Measurements from ENCODE around the gene NHERF2.
"Not testable (repeated sequence)": the region's sequence is repeated elsewhere in the genome, so short reads cannot be mapped to it uniquely, and the experiment has no call there.

NHERF2 gene

DNA sequence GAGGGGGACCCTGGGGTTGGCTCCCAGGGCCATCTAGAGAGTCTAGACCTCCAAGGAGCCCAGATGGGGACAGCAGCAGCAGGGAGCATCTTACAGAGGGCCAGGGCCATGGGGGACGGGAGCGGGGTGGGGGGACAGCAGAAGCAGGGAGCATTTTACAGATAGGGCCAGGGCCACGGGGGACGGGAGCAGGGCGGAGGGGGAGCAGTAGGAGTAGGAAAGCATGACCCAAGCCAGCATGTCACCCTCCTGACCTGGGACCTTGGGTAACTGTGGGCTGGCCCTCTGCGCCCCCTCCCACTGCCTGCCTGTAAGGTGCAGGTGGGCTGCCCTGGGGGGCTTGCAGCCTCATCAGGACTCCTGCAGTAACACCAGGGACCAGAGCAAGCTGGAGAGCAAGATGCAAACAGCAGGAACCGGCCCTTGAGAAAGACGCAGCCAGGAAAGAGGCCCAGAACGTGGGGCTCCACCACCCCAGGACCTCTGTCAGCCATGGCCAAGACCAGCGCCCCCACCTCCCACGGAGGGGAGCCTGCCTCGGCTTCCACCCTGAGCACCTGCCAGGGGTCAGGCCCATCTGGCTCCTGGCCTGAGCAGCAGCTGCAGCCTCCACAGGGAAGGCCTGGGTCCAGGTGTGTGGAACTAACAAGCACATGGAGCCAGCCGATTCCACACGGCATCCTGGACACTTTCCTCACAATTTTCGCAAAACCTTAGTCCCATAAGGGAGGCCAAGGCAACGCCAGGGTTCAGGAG is 19.4 kb upstream of the NHERF2 start:
- no peak for FAIRE-seq

DNA sequence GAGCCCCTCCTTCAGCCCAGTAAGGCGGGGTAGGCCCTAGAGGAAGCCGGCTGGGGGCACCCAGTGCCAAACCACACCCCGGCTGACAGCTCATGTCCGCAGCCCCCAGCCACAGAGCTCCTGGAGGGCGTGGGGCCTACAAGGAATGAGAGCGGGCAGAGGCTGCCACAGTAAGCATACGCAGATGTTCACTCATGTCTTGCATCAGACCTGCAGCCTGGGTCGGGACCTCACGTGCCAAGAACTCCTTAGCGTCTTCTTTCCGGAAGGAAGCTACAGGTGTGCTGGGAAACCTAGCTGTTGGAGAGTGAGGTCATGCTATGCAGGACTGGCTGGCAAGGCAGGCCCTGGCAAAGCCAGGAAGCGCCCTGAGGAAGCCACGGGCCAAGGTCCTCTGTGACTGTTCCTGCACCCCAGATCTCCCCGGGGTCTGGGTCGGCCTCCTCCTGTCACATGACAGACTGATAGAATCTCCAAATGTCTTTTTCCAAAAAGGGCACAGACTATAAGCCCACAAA is 18.6 kb upstream of the NHERF2 start:
- FAIRE-seq = no peak

DNA sequence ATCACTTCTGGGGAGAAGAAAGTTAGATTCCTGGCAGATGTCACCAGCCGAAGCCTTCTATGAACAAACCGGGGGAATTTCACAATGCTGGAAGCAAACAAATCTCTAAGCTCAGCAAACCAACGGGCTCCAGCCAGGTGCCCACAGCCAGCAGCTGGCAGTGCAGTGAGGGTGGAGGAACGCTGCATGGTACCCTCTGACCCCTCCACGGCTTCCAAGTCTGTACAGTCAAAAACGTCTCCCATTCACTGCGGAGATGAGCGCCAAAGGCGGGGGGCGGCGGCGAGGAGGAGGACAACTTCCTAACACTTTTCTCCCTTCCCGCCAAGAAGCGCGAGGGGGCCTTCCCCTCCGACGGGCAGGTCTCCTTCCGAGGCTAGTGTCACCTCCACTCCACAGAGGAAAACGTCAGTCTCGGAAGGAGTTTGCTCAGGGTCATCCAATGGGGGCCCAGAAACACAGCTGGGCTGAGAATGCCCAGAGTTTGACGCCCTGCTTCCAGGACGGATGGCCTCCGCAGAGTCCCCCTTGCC is 18.0 kb upstream of the NHERF2 start:
- no peak for FAIRE-seq

DNA sequence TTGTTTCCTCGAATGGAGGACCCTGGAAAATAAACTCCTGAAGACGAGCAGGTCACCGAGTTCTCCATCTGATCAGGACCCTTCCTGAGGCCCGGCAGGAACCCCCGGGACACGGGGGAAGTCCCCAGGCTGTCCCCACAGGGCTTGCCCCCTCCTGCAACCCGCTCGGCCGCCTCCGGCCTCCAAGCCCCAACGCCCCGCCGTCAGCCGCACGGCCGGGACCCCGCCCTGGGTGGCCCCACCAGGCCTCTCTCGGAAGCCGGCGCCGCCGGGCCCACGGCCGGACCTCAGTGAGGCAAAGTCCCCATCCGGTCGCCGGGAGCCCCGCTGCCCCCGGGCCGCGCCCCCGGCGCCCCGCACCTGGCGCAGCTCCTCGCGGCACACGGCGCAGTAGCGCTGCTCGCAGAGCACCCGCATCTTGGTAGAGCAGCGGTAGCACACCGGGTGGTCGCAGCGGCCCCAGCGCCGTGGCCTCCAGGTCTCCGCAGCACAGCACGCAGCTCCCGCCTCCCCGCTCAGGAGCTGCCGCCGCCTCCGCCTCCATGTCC is 17.5 kb upstream of the NHERF2 start:
- no peak for FAIRE-seq

GRCh38 chr16:2009791-2010510 is 16.8 kb upstream of the NHERF2 start, which contains the start of gene ZNF598:
Gene ZNF598 (minus strand): TSS chr16:2009821.
- no peak for FAIRE-seq

DNA sequence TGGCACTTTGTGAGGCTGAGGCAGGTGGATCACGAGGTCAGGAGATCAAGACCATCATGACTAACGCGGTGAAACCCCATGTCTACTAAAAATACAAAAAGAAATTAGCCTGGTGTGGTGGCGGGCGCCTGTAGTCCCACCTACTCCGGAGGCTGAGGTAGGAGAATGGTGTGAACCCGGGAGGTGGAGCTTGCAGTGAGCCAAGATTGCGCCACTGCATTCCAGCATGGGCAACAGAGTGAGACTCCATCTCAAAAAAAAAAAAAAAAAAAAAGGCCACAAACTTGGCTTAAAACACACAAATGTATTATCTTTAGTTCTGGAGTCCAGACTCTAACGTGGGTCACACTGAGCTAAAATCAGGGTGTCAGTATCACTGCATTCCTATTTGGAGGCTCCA is 15.0 kb upstream of the NHERF2 start:
- not testable (repeated sequence) for FAIRE-seq

DNA sequence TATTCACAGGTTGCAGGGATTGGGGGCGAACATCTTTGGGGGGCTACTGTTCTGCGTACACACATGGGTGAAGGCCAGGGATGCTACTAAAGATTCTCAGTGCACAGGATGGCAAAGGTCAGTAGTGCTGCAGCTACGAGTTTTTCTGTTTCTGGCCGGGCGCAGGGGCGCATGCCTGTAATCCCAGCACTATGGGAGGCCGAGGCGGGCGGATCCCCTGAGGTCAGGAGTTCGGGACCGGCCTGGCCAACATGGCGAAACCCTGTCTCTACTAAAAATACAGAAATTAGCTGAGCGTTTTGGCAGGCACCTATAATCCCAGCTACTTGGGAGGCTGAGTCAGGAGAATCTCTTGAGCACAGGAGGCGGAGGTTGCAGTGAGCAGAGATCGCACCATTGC is 13.2 kb upstream of the NHERF2 start:
- FAIRE-seq = no peak

- no peak for FAIRE-seq
These were observed 11.4 kb upstream of the NHERF2 start for GRCh38 chr16:2015117-2015946.

GRCh38 chr16:2015947-2016208 is 10.8 kb upstream of the NHERF2 start:
- no peak for FAIRE-seq

DNA sequence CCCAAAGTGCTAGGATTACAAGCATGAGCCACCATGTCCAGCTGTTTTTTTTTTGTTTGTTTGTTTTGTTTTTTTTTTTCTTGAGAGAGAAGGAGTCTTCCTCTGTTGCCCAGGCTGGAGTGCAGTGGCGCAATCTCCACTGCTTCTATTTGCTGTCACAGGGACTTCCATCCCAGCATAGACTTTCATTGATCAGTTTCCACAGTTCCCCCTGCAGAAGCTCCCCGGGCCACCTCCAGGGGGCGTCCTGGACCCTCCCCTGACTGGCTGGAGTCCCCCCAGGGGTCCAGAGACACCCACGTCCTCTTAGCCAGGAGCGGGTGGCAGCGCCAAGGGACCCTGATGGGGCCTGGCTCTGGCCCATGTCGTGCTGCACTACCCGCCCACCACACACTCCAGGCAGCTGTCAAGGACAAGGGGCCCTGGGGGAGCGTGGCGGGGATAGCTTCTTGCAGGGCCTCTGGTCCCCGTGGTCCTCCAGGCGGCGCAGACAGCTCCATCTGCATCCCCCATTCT is 10.2 kb upstream of the NHERF2 start:
- FAIRE-seq = no peak

- FAIRE-seq = no peak
These were observed 7.2 kb upstream of the NHERF2 start, which contains the start of gene NPW for GRCh38 chr16:2019518-2019920. Gene NPW (plus strand): TSS chr16:2019785.

DNA sequence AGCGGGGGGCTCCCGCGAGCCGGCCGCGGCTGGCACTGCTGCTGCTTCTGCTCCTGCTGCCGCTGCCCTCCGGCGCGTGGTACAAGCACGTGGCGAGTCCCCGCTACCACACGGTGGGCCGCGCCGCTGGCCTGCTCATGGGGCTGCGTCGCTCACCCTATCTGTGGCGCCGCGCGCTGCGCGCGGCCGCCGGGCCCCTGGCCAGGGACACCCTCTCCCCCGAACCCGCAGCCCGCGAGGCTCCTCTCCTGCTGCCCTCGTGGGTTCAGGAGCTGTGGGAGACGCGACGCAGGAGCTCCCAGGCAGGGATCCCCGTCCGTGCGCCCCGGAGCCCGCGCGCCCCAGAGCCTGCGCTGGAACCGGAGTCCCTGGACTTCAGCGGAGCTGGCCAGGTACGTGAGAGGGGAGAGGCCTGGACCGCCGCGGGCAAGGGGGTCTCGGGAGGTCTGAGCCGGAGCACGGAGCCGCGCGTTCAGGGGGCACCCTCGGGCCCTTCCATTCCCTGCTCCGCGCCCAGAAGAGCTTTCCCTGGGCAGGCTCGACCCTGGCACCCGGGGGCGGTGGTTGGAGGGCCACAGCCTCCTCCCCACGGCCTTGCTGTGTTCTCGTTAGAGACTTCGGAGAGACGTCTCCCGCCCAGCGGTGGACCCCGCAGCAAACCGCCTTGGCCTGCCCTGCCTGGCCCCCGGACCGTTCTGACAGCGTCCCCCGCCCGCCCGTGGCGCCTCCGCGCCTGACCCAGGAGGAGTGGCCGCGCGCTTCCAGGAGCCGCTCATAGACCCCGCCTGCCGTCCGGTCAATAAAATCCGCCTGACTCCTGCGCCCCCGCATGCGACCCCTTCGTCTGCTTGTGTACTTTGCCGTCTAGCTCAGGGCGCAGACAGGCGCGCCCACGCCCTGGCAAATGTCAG is 6.5 kb upstream of the NHERF2 start:
- no peak for FAIRE-seq

DNA sequence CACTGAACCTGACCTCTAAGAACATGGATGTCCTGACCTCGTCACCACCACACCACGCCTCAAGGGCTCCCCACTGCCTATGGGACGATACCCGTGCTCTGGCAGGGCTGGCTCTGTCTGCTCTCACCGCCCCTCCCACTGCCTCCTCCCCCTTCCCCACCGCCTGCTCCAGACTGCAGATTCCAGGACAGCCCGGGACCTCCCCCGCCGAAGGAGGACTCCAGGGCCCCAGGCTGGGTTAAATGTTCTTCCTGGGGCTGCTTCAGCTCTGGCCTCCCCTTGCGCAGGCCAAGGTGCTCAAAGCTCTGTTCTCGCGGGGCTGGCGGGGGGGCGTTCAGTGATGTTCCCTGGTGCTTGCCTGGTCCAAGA is 4.0 kb upstream of the NHERF2 start:
- FAIRE-seq = no peak

DNA sequence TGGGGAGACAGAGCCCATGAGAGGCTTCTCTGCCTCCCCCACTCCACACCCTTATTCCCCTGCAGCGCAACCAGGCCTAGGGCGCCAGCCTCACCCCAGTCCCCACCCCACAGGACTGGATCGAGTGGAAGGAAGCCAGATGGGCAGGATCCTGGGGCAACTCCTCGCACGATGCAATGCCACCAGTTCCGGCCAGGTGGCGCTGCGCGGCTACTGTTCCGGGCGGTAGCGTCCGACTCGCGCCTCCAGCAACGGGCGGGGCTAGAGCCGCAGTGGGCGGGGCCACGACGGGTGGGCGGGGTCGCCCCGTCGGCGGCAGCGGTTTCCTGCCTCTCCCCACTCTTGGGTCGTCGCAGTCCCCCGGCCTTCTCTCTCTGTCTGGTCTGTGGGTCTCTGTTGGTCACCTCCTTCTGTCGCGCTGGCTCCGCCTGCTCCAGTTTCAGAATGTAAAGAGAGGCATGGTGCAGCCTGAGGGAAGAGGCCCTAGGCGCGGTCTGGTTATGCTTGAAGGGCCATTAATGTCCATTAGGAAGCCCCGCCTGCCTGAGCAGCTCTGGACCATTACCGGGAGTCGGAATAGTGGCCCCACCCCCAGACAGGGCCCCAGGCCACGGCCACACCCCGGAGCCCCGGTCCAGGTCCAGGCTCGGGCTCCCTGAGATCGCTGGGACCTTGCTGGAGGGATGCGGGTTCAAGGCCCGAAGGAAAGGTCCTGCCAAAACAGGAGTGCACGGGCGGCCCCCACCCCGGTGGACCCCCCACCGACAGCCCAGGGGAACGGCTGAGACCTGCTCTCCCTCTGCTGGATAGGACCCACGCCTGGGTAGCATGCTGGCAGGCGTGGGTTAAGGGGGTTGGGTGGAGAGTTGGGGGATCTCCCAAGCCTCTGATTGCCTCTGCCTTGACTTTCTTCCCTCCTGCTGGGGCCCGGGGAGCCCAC is 3.3 kb upstream of the NHERF2 start:
- FAIRE-seq = no peak

DNA sequence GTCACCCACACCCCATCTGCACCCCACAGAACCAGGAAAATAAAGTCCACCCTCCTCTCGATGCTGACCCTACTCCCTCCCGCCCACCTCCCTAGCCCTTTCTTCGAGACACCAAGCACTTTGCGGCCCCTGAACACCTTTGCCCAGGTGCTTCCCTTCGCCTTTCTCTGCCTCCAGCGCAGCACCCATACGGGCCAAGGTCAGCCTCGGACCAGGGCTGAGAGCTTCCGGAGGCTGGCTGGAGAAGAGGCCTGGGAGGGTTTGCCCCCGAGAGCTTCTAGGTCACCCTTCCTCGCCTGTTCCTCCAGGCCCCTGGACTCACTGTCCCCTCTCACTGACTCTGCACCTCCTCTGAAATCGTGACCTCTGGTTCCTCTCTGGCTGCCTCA is 2.7 kb upstream of the NHERF2 start:
- FAIRE-seq = no peak

DNA sequence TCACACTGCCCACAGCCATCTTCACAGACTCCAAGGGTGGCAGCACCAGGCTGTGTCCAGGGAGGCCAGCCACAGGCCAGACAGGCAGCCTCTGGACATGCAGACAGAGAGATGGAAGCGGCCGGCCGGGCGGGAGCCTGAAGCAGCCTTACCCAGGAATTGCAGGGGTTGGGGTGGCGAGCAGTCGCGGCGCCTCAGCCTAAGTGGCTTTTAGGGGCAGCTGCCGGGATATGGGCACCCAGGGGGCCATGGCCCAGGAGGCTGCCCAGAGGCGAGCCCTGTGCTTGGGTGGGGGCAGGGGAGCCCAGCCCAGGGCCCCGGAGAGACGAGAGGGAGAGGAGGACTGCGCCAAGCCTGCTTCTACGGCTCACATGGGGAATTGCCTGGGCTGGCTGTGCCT is 1.5 kb upstream of the NHERF2 start:
- FAIRE-seq = no peak

GRCh38 chr16:2025878-2026460 is 733 bp upstream of the NHERF2 start:
- FAIRE-seq = no peak

DNA sequence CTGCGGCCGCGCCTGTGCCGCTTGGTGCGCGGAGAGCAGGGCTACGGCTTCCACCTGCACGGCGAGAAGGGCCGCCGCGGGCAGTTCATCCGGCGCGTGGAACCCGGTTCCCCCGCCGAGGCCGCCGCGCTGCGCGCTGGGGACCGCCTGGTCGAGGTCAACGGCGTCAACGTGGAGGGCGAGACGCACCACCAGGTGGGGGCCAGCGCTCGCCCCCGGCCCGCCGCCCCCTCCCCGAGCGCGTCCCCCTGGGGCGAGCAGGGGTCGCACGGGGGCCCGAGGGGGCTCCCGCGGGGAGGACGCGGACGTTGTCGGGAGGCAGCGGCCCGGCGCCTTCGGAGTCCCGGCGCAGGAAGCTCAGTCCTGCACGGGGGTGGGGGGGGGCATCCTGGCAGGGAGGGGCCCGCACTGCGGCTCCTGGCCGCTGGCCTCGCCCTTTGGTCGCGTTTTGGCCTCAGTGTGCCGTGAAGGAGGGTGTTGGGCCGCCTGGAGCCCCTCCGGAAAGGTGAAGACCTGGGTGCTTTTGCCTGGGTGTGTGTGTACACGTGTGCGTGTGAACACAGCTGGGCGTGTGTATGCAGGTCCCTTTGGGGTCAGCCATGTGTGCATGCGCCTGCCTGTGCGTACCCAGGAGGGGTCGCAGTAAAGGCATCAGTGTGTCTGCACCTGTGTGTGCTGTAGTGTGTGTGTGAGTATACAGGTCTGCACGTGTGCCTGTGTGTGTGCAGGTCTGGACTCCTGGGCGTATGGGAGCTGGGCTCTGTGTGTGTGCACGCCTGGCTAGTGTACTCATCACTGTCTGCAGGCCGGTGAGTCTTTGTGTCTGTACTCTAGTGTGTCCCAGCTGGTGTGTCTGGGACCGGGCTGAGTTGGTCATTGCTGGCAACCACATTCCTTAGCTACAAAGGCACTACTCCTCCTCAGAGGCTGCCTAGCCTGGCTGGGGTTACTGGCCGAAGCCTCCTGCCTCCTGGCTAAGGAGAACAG is 615 bp downstream of the NHERF2 start:
- FAIRE-seq = no peak

DNA sequence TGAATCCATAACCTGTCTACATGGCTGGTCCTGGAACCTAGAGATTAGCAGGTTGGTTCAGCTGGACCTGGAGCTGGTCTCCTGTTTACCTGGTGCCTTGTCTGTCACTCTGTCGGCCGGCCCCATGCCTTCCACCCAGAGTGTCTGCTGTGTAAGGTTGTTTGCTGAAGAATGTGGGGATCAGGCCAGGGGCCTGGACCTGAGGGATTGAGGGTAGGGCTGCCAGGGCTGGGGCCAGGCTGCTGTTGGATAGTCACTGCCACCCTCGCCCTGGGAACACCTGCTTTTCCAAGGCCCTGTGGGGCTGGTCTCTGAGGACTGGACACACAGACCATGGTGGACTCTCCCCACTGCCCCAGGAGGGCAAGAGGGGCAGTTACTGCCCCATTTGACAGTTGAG is 1.4 kb downstream of the NHERF2 start:
- no peak for FAIRE-seq
